ENCODE measurements around the gene CHRM4.
A peak's percentile ranks its signal among the peaks of the same experiment; 100 is the strongest.
"Not testable (repeated sequence)": the region's sequence is repeated elsewhere in the genome, so short reads cannot be mapped to it uniquely, and the experiment has no call there.

CHRM4 gene

DNA sequence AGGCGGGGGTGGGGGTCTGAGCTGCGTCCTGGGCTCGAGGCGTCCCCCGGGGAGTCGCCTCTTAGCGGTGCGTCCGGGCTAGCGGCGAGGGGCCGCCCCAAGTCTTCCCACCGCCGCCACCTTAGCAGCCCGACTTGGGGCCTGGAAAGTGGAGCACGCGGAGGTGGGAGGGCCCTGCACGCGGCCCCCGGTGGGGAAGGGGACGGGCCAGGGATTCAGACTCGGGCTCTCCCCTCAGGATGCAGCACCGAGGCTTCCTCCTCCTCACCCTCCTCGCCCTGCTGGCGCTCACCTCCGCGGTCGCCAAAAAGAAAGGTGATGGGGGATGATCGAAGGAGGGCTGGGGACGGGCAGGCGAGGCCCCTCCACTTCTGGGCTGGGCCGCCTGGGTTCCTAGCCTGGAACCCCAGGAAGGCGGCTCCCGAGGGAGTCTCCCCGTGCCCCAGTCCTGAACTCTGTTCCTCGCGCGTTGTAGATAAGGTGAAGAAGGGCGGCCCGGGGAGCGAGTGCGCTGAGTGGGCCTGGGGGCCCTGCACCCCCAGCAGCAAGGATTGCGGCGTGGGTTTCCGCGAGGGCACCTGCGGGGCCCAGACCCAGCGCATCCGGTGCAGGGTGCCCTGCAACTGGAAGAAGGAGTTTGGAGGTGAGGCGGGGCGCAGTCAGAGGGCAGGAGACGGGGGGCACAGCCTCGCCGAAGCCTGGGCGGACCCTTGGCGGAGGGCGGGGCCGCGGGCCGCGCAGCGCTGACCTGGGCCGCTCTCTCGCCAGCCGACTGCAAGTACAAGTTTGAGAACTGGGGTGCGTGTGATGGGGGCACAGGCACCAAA is 9.5 kb downstream of the CHRM4 start:
- no peak for DNase-seq

DNA sequence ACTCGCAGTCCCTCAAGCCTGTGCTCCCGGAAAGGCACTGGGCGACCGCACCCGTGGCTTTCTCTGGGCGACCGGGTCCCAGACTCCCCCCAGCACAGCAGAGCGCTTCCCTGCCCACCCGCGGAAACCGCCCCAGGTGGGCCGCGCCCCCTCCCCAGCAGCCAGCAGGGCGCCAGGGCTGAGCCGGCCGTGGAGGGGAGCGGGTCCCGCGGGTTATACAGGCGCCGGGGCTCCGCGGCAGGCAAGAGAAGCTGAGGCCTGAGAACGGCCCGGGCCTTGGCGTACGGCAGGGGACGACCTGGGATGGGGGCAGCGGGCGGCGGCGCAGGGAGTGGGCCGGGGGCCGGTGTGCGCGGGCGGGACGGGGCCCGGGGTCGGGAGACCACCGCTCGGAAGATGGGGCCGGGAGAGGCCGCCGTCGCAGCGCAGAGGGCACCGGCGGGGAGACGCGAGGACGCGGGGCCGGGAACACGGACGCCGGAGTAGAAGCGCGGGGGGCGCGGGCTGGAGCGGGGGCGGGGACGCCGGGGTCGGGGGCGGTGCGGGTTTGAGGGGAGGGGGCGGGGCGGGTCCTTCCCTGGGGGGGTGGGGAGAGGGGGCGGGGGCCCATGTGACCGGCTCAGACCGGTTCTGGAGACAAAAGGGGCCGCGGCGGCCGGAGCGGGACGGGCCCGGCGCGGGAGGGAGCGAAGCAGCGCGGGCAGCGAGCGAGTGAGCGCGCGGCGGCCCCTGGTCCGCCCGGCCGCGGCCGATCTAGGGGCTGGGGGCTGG is 10.3 kb downstream of the CHRM4 start, which contains the start of gene MDK:
MDK (plus strand) TSS at position 622 of the 771 bp plus-strand sequence. CDS start 389 bp downstream, outside the sequence.
- no peak for DNase-seq

DNA sequence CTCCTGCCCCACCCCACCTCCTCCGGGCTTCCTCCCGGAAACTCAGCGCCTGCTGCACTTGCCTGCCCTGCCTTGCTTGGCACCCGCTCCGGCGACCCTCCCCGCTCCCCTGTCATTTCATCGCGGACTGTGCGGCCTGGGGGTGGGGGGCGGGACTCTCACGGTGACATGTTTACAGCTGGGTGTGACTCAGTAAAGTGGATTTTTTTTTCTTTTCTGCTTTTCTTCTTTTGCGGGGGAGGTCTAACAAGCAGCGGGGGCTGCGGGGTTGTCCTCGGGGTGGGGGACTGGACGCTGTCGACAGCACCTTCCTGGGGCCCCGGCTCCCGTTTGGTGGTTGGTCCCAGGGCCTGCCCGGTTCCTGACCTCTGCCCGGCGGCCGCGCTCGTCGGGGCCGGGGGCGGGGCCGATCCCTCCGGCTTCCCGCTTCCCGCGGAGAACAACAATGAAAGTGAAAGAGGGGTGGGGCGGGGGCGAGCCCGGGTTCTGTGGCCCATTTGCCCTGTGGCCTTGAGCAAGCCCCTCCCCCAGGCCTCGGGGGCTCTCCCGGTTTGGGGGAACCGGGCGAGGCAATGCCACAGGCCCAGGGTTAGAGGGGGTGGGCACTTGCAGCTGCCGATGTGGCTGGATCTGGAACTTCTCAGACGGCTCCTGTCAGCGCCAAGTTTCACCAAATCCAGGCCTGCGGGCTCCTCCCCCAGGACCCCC is 11.1 kb downstream of the CHRM4 start:
- DNase-seq = peak; percentile 52

DNA sequence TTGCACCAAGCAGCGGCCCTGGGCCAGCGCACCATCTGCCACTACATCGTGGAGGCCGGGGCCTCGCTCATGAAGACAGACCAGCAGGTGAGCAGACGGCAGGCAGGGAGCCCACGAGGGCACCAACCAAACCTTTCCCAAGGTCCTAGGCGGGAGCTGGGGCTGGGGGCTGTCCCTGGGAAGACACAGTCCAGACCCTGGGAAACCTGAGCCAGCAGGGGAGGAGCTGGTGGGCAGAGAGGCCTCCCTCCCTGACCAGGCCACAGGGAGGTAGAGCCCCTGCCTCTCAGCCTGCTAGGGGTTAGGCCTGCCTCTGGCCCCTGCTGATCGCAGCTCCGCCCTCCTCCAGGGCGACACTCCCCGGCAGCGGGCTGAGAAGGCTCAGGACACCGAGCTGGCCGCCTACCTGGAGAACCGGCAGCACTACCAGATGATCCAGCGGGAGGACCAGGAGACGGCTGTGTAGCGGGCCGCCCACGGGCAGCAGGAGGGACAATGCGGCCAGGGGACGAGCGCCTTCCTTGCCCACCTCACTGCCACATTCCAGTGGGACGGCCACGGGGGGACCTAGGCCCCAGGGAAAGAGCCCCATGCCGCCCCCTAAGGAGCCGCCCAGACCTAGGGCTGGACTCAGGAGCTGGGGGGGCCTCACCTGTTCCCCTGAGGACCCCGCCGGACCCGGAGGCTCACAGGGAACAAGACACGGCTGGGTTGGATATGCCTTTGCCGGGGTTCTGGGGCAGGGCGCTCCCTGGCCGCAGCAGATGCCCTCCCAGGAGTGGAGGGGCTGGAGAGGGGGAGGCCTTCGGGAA is 11.9 kb downstream of the CHRM4 start:
- not testable (repeated sequence) for DNase-seq

DNA sequence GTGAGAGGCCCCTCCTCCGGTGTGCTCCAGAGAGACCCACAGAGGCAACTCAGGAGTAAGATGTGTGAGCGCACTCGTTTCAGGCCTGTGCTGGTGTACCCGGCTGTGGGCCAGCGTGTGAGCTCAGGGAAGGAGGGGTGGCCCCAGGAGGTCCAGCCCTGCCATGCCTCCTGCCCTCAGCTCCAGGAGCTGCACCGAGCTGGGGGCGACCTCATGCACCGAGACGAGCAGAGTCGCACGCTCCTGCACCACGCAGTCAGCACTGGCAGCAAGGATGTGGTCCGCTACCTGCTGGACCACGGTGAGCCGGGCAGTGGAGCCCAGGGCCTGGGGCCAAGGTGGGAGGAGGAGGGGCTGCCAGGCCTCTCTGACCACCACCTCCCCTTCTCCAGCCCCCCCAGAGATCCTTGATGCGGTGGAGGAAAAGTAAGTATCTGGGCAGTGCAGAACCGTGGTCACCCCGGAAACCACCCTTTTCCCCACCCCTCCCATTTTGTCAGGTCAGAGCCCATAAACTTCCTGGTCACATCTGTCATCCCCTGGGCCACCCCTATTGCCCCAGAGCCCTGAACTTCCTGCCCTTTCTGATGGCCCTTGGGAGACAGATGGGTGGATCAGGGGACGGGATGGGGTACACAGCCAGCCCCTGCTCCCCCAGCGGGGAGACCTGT is 12.6 kb downstream of the CHRM4 start:
- DNase-seq = no peak

DNA sequence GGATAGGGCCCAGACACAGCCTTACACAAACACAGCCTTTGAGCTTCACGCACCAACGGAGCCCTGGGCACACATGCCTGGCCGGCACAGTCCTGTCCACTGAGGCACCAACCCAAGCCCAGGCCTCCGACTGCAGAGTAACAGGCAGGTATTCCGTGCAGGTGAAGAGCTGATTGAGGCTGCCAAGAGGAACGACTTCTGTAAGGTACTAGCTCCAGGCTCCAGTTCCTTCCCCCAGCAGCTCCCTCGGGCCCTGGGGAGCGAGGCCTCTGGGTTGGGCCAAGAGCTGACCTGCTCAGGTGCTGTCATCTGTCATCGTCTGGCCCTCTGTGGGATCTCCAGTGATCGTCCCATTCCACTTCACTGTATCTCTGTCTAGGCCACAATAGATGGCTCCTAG is 13.3 kb downstream of the CHRM4 start:
- no peak for DNase-seq

DNA sequence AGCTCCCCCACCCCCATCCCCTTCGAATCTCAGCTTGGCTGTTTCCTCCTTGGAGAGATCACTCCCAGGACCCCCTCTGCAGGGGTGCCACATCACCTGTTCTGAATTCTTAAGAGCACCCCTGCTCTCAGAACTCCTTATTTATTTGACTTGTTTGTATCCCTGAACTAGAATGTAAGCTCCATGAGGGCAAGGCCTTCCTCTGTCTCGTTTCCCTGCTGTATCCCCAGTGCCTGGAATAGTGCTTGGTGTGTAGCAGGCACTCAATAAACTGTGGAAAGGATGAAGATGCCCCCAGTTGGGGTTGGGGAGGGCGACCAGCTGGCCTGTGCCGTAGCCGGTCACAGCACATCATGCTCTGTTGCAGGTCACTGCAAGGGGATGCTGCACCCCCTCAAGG is 13.7 kb downstream of the CHRM4 start:
- DNase-seq = no peak

DNA sequence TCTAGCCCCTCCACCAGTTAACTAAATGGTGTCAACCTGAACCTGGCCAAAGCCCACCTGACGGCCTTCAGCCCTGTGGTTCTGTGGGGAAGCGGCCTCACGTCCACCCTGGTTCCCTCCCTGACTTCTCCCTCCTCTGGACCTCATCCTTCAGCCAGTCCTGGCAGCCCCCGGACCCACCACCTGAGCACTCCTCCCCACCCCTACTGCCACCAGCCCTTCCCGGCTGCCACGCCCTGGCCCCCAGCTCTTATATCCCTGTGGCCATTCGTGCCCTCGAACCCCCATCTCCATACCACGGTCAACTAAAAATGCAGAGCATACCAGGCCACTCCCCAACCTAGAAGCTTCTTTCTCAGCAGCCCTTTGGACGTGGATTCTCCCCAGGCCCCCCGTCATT is 14.3 kb downstream of the CHRM4 start:
- DNase-seq = no peak

DNA sequence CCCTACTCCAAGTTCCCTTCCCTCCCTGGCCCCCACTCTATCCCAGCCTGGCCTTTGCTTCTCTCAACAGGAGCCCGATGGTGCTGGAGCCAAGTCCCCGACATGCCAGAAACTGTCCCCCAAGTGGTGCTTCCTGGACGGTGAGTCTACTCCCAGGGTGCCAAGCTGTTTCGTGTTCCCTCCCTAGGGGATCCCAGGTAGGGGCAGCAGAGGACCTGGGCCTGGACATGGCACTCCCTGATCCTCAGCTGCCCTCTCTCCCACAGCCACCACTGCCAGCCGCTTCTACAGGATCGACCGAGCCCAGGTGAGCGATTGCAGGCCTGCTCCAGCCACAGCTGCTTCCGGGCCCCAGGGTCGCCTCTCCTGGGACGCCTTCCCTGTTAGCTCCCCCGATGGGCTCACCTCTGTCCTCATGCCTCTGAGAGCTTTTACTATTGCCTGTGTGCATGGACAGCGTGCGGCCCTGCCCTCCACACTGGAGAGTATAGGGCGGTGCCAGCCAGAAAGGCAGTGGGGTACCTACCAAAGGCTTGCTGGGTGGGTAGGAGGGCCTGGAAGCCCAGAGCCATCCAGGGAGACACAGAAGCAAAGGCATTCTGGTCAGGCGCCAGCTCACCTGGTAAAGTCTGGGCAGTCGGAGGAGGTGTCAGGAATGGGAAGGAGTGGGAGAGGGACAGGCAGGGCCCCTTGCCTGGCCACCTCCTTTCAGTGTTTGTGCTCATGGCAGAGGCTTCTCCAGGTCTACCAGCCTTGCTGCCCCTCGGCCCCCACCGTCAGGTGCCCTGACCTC is 15.1 kb downstream of the CHRM4 start:
- no peak for DNase-seq

DNA sequence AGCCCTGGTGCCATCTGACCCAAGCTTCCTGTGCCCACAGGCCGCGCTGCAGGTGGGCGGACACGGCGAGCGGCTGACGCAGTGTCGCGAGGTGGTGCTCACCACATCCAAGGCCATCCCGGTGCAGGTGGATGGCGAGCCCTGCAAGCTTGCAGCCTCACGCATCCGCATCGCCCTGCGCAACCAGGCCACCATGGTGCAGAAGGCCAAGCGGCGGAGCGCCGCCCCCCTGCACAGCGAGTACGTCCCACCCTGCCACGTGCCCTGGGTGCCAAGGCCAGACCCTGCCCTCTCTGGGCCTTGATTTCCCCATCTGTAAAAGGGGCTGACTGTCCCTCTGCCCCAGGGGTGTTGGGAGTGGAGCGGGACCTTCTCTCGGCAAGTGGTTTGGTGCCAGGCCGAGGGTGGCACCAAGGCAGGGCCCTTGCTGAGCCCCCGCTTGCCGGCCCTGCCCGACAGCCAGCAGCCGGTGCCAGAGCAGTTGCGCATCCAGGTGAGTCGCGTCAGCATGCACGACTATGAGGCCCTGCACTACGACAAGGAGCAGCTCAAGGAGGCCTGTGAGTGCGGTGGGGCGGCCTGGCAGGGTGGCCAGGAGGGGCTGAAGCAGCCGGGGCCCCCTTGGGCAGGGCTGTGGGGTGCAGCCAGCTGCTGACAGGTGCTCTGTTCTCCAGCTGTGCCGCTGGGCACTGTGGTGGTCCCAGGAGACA is 16.0 kb downstream of the CHRM4 start:
- DNase-seq = no peak

DNA sequence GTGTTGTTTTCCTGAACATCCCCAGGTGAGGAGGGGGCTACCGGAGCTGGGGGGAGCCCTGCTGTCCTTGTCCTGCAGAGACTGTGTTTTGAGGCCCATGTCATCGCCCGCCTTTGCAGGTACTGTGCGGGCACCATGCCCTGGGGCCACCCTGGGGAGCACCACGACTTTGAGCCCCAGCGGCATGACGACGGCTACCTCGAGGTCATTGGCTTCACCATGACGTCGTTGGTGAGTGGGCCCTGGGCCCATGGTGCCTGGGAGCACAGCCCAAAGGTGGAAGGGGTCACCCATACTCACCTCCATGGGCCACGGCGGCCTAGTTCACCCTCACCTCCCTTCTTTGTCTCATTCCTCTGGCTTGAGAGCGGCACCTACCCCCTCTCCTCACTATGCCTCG is 16.8 kb downstream of the CHRM4 start:
- DNase-seq = no peak

DNA sequence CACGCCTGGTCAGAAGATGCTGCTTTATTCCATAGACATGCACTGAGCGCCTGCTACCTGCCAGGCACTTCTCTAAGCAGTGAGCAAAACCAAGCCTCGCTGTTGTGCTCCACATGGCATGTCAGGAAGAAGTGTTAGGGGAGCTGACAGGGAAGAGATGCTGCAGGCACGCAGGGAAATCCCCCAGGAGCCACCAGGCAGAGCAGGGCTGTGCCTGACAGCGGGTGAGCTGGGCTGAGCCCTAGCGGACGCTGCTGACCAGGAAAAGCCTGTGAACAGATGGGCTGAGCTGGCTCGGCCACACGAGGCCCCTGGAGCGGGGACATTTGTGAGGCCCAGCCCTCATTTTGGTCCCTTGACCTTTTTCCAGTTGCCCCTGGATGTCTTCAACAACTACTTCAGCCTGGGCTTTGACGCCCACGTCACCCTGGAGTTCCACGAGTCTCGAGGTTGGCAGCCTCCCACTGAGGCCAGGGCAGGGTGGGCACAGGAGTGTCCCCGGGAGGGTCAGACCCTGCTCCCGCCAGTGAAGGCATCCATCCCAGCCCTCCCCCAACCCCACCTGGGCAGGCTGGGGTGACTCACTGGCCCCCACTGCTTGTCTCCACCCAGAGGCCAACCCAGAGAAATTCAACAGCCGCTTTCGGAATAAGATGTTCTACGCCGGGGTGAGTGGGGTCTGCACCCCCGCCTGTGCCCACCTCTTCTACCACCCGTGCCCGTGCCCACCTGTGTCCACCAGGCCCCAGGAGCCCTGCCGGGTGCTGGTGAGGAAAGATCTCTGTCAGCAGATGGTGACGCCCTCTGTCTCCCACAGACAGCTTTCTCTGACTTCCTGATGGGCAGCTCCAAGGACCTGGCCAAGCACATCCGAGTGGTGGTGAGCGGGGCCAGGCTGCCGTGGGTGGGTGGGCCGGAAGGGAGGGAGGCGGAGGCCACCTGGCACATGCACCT is 17.5 kb downstream of the CHRM4 start:
- DNase-seq = no peak

DNA sequence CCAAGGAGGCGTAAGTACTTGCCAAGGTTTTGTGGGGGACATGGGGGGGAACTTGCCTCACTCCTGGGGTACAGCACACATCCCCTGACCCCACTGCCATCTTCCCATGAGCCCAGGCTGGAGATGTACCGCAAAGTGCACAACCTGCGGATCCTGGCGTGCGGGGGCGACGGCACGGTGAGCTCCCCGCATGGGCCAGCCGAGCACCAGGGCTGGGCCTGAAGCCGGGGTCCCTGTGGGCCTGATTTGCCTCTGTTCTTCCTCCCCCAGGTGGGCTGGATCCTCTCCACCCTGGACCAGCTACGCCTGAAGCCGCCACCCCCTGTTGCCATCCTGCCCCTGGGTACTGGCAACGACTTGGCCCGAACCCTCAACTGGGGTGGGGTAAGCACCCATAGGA is 19.1 kb downstream of the CHRM4 start:
- DNase-seq = not testable (repeated sequence)

DNA sequence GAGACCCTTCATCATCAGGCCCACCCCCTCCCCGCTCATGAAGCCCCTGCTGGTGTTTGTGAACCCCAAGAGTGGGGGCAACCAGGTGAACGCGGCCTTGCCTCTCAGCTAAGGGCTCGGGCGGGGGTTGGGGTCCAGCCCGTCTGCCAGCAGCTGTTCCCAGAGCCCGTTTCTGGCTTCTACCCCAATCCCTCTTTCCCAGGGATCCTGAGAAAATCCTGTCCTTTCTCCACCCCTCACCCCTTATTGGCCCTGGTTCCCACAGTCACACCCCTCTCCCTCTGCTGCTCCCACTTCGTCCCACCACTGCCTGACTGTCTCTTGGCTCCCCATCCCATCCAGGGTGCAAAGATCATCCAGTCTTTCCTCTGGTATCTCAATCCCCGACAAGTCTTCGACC is 19.5 kb downstream of the CHRM4 start:
- DNase-seq = no peak

DNA sequence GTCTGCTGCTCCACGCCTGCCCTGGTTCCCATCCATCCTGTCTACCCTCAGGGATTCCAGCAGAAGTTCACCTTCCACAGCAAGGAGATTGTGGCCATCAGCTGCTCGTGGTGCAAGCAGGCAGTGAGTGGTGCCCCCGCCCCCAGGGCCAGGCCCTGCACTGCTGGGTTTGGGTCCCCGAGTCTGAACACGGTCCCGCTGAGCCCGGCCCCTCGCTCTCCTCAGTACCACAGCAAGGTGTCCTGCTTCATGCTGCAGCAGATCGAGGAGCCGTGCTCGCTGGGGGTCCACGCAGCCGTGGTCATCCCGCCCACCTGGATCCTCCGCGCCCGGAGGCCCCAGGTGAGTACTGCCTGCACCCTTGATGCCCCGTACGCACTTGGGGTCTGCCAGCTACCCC is 20.3 kb downstream of the CHRM4 start:
- DNase-seq = not testable (repeated sequence)

DNA sequence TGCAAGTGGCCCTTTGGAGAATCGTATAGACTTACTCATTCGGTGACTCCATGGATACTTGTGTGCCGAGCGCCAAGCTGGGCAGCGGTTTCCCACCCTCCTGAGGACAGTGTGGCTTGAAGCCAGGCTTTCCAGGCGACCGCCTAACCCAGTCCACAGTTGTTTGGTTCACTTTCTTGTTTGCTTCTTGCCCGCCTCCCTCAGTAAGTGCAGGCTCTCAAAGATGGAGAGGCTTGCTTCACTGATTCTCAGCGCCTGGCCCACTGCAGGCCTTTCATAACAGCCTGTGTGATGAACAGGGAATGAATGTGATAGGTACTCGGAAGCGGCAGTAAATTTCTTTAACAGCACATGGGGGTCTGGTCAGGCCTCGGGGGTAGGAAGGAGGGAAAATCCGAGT is 21.3 kb downstream of the CHRM4 start:
- no peak for DNase-seq

DNA sequence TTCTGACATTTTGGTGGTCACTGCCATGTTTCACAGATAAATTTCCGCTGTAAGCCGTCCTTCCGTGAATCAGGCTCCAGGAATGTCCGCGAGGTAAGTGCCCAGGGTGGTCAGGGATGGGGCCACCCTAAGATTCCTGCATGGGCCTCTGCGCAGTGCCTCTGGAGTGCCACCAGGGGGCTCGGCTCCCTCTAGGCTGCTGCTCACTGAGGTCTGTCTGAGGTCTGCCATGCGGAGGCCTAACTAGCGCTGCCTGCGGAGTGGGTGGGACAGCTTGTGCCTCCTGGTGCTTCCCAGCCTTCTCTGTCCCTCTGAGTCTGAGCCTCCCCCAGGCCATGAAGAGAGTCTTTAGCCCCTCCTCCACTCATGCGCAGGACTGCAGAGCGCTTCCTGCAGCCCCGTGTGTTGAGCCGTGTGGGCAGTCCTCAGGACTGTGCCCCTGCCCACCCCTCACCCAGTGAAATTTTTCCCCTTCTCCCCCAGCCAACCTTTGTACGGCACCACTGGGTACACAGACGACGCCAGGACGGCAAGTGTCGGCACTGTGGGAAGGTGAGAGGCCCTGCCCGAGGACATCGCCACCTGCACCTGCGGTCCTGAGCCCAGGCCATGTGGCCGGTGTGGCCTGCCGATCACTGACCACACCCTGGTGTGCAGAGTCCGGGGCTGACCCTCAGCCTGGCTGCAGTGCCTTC is 22.0 kb downstream of the CHRM4 start:
- peak; percentile 58 for DNase-seq

DNA sequence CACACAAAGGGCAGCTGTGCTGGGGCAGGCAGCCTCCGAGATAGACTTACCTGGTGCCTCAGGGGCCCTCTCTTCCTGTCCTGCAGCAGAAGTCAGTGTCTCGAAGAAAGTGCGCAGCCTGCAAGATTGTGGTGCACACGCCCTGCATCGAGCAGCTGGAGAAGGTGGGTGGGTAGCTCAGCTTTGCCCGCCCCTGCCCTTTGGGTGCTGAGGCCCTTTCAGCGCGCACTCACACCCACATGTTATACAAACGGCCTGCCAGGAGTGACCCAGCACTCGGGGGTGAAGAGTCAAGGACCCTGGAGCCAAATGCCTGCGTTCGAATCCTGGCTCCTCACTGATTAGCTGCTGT is 23.7 kb downstream of the CHRM4 start:
- no peak for DNase-seq
